Epithelial cell of esophagus (primary cell): Measurements from ENCODE around the gene SPRR3.

Experiments used
- DNase-seq: peaks from one replicate; pipeline ENCODE4 v3.0.0; 2010; ENCODE audit warnings: low read depth
- H3K4me3 ChIP-seq: 2 replicates; pipeline ENCODE4 v1.5.1; 2011; ENCODE audit warnings: mild to moderate bottlenecking, low read length, control low read depth
- TF ChIP-seq, protein P1 (sequence below): IDR thresholded peaks from 2 replicates; pipeline ENCODE4 v1.5.1; 2011; ENCODE audit warnings: low read depth, mild to moderate bottlenecking, low read length, control low read depth, inconsistent platforms; ENCODE audit not compliant: insufficient read depth; ENCODE audit errors: missing control alignments

The SPRR3 gene

DNA sequence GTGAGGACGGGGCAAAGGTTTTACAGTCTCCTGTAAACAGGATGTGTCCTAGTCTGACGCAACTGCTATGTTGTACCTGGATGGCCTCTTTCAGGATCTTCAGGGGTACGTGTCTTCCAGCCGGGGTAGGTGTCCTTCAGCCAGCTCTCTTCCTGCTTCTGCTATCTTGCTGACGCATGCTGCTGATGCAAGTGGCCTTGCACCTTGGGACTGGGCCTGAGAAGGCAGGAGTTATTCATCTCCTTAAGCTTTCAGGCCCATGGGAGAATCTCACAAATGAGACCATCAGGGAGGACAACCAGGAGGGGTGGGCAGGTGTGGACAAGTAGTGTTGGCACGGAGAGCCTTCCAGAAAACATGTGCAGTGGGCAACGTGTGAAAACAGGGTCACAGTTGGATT, 21.6 kb downstream of the SPRR3 start:
- no peak overlapping the region for H3K4me3 ChIP-seq
- no peak for DNase-seq
- TF ChIP-seq, protein P1, sequence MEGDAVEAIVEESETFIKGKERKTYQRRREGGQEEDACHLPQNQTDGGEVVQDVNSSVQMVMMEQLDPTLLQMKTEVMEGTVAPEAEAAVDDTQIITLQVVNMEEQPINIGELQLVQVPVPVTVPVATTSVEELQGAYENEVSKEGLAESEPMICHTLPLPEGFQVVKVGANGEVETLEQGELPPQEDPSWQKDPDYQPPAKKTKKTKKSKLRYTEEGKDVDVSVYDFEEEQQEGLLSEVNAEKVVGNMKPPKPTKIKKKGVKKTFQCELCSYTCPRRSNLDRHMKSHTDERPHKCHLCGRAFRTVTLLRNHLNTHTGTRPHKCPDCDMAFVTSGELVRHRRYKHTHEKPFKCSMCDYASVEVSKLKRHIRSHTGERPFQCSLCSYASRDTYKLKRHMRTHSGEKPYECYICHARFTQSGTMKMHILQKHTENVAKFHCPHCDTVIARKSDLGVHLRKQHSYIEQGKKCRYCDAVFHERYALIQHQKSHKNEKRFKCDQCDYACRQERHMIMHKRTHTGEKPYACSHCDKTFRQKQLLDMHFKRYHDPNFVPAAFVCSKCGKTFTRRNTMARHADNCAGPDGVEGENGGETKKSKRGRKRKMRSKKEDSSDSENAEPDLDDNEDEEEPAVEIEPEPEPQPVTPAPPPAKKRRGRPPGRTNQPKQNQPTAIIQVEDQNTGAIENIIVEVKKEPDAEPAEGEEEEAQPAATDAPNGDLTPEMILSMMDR, result no peak

GRCh38 chr1:153024413-153024812, 22.9 kb downstream of the SPRR3 start:
- peak; percentile 50 for DNase-seq
- TF ChIP-seq, protein P1, result no peak
- no peak overlapping the region for H3K4me3 ChIP-seq

- H3K4me3 ChIP-seq, result no peak overlapping the region
- peak; percentile 79 for DNase-seq
- TF ChIP-seq, protein P1, result no peak
These were observed 24.2 kb downstream of the SPRR3 start for GRCh38 chr1:153025797-153026196.

DNA sequence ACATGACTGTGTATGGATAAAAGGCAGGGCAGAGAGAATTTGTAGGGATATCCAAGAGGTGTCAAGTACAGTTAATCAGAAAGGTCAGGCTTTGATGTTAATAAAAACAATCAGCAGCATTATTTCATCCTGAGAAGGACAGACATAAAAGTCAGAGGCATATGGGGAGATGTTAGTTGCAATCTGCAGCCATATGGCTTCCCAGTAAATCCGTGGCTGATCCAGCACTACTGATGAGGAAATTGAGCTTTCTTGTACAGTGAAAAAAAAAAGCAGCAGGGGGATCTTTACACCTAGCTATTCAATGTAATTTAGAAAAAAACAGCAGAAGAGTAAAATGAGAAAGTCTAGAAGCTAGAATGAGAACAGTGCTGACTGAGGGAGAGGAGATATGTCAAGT, 27.2 kb downstream of the SPRR3 start:
- no peak for DNase-seq
- TF ChIP-seq, protein P1, result no peak

DNA sequence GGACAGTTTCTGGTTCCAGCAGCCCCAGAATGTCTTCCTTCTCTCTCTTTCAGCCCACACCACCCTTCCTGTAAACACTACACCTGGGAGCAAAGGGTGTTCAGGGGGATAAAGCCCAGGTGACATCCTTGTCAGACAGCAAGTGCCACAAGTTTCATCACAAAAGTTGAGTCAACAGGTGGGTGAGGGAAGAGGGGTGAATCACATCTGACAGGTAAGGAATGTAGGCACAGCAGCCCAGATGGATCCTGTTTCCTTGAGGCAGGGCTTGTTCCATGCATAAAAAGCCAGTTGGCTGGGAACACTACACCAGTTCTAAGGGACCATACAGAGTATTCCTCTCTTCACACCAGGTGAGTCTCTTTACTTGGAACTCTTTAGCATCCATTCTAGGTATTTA, 29.3 kb downstream of the SPRR3 start, which contains the start of gene SPRR1B:
SPRR1B (plus strand) TSS at position 309 of the 400 bp plus-strand sequence. CDS start 1,143 bp downstream, outside the sequence.
- peak; percentile 96 for DNase-seq
- peak within 1 kb of the TSS; percentile 62 for H3K4me3 ChIP-seq
- TF ChIP-seq, protein P1, result no peak

More for the DNA sequence above, 27.2 kb downstream of the SPRR3 start:
- no peak overlapping the region for H3K4me3 ChIP-seq

DNA sequence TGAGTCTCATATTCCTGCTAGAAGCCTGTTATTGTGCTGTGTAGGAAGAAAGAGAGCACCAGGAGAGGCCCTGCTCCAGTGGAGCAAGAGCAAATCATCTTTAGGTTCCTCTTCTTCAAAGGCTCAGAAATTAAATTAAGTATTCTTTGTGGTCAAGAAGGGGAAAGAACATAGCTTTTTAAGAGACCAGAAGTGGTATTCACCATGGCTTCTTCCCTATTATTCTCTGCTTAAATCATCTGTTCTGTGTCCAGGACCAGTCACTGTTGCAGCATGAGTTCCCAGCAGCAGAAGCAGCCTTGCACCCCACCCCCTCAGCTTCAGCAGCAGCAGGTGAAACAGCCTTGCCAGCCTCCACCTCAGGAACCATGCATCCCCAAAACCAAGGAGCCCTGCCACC, 30.5 kb downstream of the SPRR3 start:
- DNase-seq, result peak; percentile 32
- TF ChIP-seq, protein P1, result no peak
- H3K4me3 ChIP-seq, result peak overlapping the region; percentile 62

GRCh38 chr1:153032677-153033308, 31.2 kb downstream of the SPRR3 start:
- peak overlapping the region; percentile 62 for H3K4me3 ChIP-seq
- TF ChIP-seq, protein P1, result peak; percentile 65
- peak; percentile 99 for DNase-seq
